ENCODE results near the gene CEBPZOS.
"Not testable (repeated sequence)": the region's sequence is repeated elsewhere in the genome, so short reads cannot be mapped to it uniquely, and the experiment has no call there.

Gene CEBPZOS

DNA sequence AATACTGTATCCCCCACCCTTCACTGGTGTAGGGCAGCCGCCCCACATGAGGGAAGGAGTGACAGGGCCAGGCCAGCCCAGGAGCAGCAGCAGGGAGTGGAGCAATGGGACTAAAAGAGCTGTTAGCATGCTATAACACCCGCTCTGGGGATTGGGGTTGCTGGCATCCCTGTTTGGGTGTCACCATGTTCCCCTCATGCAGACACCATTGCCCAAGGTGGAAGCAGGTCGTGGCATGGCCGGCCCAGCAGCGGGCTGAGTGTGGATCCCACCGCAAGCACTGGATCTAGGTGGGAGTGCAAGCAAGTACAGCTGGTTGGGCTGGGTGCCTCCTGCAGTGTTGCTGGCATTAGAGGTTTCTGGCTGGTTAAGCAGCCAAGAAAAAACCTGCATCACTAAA is 4.5 kb upstream of the CEBPZOS start:
- DNase-seq, result no peak

DNA sequence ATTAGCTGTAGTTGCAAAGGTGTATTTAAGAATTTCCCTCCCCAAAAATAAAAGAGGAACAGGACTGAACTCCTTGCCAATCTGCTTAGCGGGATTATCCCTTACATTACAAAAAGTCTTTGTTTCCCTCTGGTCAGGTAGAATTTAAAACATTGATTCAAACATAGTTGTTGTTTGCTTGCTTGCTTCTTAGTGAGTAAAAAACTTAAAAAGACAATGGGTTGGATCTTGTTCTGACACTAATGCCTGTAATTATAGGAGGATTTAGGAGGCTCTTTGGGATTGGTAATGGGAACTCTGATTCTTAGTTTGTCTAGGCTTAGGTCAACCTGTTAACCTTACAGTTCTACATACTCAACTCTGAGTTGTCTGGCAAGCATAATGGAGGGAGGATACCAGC is 3.7 kb upstream of the CEBPZOS start:
- no peak for DNase-seq

DNA sequence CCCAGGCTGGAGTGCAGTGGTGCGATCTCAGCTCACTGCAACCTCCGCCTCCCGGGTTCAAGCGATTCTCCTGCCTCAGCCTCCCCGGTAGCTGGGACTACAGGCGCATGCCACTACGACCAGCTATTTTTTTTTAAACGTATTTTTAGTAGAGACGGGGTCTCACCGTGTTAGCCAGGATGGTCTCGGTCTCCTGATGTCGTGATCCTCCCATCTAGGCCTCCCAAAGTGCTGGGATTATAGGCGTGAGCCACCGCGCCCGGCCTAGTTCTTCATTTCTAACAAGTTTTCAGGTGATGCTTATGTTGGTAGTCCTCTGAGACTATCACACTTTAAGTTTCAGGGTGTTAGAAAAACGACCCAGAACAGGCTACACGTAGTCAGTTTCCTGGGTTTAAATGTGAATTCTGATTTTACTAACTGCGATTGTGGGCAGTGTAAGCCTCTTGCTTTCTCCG is 405 bp upstream of the CEBPZOS start:
- DNase-seq, result not testable (repeated sequence)

DNA sequence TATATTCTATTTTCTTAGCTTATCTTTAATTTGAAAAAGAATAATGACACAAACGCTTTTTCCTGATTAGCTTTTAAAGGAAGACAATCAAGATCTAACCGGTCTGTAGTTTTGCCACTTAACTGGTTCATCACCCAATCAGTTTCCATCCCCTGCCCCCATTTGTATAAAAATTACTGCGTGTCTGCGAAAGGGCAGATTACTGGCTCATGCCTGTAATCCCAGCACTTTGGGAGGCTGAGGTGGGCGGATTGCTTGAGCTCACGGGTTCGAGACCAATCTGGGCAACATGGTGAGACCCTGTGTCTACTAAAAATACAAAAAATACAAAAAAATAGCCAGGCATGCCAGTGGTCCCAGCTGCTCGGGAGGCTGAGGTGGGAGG is 2.4 kb downstream of the CEBPZOS start:
- no peak for DNase-seq

DNA sequence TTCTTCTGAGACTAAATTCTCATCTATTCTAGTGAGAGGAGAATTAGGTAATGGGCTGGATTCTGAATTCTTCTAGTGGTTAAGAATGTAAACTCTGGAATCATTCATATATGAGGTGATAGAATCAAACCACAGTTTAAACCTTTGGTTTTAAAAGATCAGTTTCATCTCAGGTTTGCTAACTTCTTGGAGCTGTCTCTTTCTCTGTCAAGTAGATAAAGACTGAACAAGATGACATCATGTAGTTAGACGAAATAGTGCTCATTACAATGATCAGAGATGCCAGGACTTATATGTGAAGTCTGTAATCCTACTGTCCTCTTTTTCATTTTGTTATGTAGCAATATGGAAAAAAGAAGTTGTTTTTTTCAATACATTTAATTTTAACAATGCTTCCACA is 4.9 kb downstream of the CEBPZOS start:
- DNase-seq, result no peak

DNA sequence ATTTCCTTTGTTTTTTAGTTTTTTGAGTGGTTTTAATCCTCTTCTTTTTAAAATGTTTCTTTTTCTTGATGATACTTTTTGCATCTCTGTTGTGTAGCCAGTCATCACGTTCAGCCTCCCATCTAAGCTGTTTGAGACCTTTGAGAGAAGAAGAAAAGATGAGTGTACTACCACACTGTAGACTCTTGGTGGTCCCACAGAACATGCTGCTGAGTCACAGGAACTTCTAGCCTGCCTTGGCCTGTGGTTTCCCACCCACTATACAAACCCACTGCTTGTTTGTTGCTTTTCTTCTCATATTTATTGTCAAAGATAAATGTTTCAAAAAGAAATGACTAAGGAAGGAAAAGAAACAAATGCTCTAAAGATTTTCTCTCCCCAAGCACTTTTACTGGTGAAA is 5.5 kb downstream of the CEBPZOS start:
- DNase-seq, result no peak

DNA sequence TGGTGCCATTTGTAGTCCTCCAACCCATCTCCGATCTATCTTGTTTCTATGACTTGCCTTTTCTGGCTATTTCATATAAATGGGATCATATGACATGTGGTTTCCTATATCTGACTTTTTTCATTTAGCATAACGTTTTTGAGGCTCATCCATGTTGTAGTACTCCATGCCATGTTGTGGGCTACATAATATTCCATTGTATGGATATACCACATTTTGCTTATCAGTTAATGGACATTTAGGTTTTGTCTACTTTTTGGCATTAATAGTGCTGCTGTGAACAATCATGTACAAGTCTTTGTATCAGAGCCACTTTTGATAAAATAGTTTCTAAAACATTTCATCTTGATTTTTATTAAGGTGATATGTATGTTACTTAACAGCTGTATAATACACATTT is 7.4 kb downstream of the CEBPZOS start:
- DNase-seq, result no peak

DNA sequence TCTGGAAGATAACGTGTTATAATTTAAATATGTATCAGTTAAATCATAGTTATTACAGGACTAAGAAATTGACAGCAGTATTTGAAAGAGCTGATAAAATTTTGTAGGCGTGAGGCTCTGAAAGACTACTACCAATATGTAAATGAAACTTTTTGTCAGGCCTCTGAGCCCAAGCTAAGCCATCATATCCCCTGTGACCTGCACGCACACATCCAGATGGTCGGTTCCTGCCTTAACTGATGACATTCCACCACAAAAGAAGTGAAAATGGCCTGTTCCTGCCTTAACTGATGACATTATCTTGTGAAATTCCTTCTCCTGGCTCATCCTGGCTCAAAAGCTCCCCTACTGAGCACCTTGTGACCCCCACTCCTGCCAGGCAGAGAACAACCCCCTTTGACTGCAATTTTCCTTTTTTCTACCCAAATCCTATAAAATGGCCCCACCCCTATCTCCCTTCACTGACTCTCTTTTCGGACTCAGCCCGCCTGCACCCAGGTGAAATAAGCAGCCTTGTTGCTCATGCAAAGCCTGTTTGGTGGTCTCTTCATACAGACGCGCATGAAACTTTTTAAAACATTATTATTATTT is 8.9 kb downstream of the CEBPZOS start:
- DNase-seq, result not testable (repeated sequence)

DNA sequence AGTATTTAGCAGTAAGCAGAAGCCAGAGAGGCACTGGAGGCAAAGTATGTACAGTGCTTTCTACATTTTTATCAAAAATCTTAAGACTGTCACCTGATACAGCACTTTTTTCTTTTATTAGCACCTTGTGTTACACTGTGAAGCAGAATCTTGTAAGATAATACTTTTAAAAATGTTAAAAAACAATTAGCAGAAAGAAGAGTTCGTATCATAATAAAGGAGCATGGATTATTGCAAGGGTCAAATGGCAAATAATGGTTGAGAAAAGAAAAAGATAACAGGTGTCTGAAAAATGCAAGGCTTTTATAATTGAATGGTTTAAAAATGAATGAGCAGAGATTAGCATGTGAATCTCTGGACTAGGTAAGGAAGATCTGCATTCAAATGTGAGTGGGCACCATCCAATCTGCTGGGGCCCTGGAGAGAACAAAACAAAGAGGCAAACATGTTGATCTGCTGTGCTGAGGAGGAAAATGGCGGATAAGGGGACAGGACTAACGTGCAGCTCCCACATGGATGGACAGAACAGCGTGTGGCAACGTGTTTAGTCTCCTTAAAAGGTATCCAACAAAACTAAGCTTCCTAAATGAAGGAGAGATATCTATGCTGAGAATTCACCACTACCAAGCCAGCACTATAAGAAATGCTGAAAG is 9.5 kb downstream of the CEBPZOS start:
- no peak for DNase-seq

DNA sequence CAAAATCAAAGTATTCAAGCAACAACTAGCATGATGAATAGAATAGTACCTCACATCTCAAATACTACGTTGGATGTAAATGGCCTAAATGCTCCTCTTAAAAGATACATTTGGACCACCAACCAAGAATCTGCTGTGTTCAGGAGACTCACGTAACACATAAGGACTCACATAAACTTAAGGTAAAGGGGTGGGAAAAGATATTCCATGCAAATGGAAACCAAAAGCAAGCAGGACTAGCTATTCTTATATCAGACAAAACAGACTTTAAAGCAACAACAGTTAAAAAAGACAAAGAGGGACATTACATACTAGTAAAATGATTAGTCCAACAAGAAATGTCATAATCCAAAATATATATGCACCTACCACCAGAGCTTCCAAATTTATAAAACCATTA is 10.5 kb downstream of the CEBPZOS start:
- not testable (repeated sequence) for DNase-seq

DNA sequence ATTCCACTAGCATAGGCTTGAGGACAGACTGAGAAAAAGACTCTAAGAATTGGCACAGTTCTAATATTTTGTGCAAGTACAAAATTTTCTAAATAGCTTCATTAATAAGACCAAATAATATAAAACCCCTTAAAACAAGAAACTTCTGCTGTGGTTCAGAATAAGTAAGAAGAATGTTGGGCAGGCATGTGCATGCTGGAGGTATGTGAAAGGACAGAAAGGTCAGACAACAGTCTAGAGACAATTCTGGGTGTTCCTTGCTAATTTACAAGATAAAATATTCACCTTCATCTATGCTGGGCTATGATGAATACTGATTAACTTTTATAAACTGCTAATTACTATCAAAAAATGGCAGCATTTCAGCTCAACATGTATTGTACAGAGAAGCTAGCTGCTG is 14.9 kb downstream of the CEBPZOS start:
- DNase-seq, result no peak

DNA sequence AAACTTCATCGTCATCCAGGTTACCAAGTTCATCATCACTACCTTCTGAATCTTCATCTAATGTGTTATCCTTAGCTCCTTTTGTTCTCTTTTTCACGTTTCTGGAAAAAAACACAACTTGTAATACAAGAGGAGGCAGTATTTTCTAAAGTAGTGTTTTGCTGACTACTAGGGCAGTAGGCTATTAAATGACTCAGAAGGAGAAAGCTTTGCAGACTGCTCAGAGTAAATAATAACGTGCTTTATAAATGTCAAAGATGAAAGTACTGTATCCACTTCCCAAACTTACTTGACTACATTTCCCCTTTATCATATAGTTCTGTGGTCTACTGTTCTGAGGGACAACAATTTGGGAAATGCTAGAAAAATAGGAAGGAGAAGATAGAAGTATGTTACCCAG is 15.6 kb downstream of the CEBPZOS start:
- DNase-seq, result no peak

DNA sequence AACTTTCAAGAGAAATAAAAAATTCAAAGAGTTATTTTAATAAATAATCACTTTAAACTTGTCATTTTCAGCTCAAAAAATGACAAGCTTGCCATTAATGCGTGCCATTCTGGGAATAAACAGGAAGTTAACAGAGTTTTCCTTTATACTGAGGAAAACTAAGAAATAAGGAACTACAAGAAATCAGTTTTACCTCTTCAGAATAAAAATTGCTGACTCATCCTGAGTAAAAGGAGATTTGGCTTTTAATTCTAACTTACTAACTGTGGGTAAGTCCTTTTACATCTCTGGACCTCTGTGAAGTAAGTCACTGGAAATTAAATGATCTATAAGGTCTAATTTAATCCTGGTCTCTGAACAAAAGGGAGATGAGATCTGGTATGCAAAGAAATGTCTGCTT is 19.0 kb downstream of the CEBPZOS start:
- no peak for DNase-seq

DNA sequence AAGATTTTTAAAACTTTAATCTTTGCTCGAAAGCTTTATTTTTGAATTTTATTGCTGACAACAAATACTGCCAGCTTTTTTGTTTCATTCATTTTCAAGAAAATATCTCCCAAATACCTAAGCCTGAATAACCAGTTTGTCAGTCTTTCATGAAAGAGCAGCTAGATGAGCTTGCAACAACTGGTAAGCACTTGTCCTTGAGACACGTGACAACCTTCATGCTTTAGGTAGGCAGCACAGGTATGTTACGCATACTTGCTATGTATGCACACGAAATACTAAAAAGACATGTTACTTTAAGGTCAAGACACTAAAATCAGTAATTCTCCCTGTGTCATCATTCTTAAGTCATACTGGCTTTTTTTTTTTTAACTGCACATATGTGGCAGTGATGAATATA is 22.8 kb downstream of the CEBPZOS start:
- no peak for DNase-seq

DNA sequence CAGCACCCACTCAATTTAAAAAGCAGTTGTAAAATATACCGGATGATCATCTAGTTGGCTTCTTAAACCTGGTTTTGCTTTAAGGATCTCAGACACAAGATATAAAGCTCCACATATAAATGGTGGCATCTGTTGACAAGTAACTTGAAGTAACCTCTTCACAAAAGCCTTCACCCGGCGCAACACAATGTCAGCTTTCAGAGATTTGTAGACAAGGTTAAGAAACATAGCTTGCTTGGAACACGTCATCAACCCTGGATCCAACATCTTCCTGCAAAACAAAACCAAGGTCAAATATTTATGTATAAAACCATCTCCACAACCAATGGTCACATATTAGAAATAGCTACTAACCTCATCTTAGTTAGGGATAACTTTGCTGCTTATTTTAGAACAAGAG is 26.8 kb downstream of the CEBPZOS start:
- DNase-seq, result no peak

DNA sequence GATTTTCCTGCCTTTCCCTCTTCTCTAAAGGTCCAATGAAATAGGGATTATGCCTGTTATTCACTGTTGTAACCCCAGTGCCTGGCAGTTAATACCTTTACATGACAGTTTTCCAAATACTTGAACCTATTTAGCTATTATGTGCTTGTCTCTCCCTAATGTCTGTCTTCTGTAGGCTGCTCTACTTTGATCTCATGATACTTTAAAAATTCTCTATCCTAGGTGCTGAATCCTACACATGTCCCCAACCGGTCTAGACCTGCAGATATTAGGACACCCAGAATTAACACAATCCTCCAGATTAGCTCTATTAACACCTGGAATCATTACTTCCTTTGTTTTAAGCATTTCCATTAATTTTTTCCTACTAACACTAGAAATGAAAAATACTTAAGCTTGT is 27.8 kb downstream of the CEBPZOS start:
- no peak for DNase-seq

DNA sequence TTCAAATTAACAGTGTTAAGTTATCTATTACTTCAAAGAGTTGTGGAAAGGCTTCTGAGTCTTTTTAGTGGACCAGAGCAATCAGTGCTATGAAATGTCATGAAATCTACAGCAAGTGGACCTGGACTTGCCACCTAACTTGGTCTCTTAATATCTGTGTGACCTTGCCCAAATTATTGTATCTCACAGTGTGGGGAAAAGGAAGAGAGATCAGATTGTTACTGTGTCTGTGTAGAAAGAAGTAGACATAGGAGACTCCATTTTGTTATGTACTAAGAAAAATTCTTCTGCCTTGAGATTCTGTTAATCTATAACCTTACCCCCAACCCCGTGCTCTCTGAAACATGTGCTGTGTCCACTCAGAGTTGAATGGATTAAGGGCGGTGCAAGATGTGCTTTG is 28.8 kb downstream of the CEBPZOS start:
- not testable (repeated sequence) for DNase-seq

DNA sequence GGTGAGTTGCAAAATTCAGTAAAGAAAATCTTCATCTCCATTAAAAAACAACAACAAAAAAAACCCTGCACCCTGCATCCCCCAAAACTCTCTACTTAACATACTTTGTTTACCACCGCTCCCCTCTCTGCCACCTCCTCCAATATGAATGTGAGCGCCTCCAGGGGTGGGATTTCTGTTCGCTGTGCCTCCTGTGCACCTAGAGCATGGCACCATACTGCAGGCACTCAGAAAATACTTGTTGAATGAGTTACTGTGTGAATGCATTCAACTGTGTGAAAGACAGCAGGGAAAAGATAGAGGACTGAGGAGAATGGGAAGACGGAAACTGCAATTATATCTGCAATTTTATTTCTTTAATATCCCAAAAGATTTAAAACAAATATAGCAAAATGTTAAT is 30.6 kb downstream of the CEBPZOS start:
- DNase-seq, result no peak

DNA sequence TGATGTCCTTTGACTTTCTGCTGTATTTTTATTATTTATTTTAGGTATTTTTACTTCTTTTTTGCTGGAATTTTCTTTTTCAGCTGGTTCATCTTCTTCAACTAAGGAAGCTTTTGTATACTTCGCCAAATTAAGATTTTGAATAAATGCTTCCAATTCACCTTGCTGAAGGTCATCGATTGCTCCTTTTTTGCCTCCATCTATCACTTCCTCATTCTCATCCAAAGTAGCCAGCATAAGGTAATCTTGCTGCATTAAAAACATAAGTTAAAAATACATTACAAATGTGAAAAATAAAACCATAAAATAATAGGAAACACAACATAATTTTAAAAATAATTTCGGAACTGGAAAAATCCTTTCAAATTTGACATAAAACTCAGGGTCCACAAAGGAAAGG is 32.5 kb downstream of the CEBPZOS start:
- DNase-seq, result no peak

DNA sequence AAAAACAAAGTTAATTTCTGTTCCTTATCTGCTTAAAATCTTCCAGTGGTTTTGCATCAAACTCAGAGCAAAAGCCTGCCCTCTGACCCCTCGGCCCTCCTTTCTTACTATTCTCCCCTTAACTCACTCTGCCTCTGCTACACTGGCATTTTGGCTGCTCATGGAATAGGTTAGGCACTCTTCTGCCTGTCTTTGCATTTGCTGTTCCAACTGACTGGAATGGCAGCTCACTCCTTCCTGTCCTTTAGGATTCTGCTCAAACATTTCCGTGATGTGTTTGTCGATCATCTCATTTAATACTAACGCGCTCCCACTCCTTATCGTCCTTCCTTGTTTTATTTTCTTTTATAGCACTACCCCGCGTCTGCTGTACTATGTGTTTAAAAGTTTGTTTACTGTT is 34.3 kb downstream of the CEBPZOS start:
- DNase-seq, result no peak

DNA sequence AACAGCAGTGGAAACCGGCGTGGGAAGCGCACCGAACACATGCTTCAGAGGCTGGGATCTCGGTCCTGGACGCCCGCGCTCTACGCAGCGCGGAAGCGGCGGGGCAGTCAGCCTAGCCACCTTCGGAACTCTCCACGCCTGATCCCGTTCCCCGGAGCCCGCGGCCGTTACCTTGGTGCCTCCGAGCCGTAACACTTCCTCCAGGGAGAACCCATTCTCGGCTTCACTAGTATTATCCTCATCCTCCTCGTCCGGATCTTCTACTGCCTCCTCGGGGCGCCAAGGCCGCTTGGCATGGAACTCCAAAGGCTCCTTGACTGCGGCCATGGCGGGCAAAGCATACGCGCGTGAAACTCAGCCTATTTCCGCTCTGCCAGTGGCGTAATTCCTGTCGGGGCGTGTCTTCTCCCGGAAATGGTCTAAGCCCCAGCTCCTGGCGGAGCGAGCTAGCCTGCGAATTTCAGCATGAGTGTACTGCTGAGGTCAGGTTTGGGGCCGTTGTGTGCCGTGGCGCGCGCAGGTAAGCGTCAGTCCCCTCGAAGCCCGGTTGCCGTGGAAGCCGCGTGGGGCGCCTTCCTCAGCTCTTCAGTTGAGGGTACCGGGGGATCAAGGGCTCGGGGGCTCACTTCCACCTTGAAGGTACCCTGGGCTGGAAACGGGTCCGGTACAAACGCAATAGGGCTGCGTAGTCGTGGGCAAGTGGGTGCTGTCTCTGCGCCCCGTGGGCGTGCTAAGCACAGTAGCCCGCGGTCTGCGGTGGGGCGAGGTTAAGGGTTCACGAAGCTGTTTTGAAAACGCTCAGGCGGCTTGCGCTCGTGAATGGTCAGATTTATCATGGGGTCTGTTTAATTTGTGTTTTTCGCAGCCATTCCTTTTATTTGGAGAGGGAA is 35.2 kb downstream of the CEBPZOS start, which contains the start of the genes CEBPZ and NDUFAF7:
TSS of gene CEBPZ (minus strand) at position 356 of the 890 bp plus-strand sequence. CDS start at position 327, 29 bp downstream.
TSS of gene NDUFAF7 (plus strand) at position 418 of the 890 bp plus-strand sequence. CDS start at position 466, 48 bp downstream.
- DNase-seq, result peak; percentile 89

DNA sequence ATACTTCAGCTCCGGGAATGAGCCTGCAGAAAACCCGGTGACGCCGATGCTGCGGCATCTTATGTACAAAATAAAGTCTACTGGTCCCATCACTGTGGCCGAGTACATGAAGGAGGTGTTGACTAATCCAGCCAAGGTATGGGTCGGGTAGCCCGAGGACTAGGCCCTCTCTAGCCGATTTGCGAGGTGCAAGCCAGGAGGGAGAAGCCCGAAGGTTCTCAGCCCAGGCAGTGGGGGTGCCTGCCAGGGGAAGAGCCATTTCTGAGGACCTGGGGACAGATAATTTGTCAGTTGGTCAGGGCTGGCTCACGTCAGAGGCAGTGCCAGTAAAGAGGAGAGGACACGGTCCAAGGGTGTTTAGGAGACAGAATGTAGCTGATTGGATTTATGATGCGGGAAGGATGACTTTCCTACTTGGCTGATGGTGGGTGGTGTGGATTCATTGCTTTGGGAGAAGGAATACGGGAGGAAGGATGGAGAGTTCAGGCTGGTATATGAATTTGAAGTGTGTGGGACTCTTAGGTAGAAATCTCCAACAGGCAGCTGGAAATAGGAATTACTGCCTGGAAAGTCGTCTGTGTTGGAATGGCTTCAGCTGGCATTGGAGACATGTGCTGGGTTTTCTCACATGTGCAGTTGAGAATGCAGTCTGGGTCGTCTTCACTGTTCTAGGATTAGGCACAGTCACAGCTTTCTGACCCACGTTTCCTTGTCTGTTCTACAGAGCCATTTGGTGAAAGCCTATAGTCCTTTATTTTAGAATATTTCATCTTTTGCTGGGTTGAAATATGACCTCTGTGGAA is 36.0 kb downstream of the CEBPZOS start:
- DNase-seq, result no peak

DNA sequence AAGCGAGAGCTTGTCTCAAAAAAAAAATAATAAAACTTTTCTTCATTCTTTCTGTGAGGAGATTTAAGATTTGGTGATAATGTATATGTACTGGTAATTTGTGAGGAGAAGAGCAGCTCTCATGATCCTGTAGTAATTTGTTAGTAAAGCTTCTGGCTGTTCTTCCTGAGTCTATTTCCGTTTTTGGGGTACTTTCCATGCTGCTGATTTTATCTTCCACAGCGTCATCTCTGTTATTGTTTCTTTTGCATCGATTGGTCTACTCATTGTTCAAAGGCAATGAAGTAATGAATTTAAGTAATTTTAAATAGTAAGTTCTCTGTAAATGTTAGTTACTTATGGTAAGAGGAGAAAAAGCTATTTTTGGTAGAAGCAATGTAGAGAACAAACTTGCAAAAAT is 47.1 kb downstream of the CEBPZOS start:
- no peak for DNase-seq
